ENCODE results near the gene MYO10.

The MYO10 gene

DNA sequence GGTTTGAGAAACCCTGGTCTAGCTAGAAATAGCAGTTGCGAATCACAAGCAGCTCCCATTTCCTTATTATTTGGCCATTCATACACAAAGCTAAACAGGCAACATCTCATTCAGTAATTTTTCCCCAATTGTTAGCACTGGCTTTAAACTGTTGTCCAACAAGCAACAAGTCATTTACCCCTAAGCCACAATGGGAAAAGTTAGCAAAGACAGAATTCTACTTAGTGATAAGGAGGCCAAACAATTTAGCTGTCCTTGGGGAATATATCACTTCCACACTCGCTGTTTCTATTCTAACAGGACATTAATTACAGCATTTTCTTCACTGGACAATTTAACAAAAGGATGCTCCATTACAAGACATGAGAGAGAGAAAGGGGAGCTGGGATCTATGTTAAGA, 2.8 kb downstream of the MYO10 start:
- H3K4me3 ChIP-seq (ENCODE audit: low read depth in 1 of 2, low read length in 1 of 2): no peak overlapping the region
- peaks cover 88% of the 10 kb centered on the region for H3K27me3 ChIP-seq
- H3K4me1 ChIP-seq (ENCODE audit: control insufficient read depth in 1 of 2, insufficient read depth in 1 of 2, low read depth in 1 of 2, low read length in 1 of 2): peaks cover 30 to 32% of the 10 kb centered on the region in 2 experiments
- H3K27ac ChIP-seq: no peak overlapping the region
- TF ChIP-seq, protein P1, sequence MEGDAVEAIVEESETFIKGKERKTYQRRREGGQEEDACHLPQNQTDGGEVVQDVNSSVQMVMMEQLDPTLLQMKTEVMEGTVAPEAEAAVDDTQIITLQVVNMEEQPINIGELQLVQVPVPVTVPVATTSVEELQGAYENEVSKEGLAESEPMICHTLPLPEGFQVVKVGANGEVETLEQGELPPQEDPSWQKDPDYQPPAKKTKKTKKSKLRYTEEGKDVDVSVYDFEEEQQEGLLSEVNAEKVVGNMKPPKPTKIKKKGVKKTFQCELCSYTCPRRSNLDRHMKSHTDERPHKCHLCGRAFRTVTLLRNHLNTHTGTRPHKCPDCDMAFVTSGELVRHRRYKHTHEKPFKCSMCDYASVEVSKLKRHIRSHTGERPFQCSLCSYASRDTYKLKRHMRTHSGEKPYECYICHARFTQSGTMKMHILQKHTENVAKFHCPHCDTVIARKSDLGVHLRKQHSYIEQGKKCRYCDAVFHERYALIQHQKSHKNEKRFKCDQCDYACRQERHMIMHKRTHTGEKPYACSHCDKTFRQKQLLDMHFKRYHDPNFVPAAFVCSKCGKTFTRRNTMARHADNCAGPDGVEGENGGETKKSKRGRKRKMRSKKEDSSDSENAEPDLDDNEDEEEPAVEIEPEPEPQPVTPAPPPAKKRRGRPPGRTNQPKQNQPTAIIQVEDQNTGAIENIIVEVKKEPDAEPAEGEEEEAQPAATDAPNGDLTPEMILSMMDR (IDR thresholded peaks at IDR 0.05): no peak
- H3K36me3 ChIP-seq: no peaks in the 10 kb centered on the region
- H3K9me3 ChIP-seq: no peaks in the 10 kb centered on the region

DNA sequence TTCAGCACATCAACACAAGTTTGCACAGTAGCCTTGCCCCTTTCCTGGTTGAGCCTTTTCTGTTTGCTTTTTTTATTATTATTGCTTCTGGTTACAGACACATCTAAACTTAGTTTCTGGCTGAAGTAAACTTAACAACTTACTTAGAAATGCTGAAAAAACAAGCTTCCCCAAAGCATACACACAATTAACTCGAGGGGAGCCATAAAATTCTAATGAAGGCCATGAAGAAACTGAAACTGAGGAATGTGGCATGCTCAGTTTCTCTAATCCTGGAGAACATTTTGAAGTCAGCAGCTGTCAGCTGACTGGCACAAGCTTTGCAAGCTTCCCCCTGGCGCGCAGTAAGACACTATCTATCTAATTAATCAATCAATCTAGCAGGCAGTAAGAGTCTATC, 3.7 kb downstream of the MYO10 start:
- no peak overlapping the region for H3K27ac ChIP-seq
- H3K27me3 ChIP-seq: peaks cover 79% of the 10 kb centered on the region
- H3K36me3 ChIP-seq: no peaks in the 10 kb centered on the region
- no peaks in the 10 kb centered on the region for H3K9me3 ChIP-seq
- H3K4me1 ChIP-seq (ENCODE audit: control insufficient read depth in 1 of 2, insufficient read depth in 1 of 2, low read depth in 1 of 2, low read length in 1 of 2): peaks cover 27 to 30% of the 10 kb centered on the region in 2 experiments
- no peak overlapping the region for H3K4me3 ChIP-seq (ENCODE audit: low read depth in 1 of 2, low read length in 1 of 2)
- TF ChIP-seq, protein P1 (IDR thresholded peaks at IDR 0.05): no peak

DNA sequence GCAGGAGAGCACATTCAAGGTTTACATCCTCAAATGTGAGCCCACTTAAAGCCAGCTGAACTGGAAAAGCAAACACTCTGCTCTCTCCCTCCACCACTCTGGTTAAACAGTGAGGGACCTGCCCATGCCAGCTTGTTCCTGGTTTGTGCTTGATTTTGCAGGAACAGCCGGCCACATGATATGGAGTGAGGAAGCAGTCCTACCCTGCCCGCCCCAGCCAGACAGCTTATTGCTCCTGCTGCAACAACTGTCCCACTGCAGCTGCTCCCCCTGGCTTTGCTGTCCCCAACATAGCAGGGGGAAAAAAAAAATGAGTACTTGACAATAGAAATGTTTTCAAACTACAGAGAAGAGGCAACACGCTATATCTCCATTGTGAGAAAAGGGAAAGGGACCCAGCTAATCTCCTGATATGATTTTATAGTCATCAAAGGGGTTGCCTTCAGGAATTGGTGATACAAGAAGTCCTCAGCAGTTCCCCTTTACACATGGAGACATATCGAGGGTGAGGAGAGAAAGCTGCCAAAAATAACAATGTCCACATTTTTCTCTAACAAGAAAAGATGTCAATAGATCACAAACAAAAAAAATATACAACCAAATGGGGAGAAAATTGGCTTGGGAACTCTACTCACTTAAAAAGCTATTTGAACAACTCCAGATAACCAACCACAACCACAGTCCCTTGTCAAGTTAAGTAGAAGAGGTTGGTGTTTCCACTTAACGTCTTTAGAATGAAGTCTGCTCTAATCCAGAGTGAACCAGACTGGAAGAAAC, 4.6 kb downstream of the MYO10 start:
- Histone ChIP-seq H3K4me1 (ENCODE audit: control insufficient read depth in 1 of 2, insufficient read depth in 1 of 2, low read depth in 1 of 2, low read length in 1 of 2) (peaks cover 18 to 26% of the 10 kb centered on the region in 2 experiments), H3K27me3 (peaks cover 70% of the 10 kb centered on the region), H3K4me3 (ENCODE audit: low read depth in 1 of 2, low read length in 1 of 2) (no peak overlapping the region), H3K36me3 (no peaks in the 10 kb centered on the region), H3K27ac (no peak overlapping the region), H3K9me3 (no peaks in the 10 kb centered on the region)
- TF ChIP-seq, protein P1 (IDR thresholded peaks at IDR 0.05): no peak

DNA sequence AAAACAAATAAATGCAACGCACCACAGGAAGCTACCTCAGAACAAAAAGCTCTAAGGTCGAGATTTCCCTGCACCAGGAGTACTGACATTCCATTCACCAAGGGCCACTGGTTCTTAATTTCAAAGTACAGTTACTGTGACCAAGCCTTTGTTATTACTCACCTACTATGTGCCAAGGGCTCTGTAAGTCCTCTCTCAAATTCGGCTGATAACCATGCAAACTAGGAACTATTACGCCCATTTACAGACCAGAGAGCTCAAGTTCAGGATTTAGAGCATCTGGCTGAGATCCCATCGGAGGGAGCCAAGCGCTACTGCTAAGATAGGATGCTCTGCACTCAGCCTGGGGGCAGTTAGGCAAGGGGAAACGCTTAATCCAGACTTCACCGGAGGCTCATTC, 5.6 kb downstream of the MYO10 start:
- Histone ChIP-seq H3K27me3 (peaks cover 60% of the 10 kb centered on the region), H3K4me1 (ENCODE audit: control insufficient read depth in 1 of 2, insufficient read depth in 1 of 2, low read depth in 1 of 2, low read length in 1 of 2) (peaks cover 16% of the 10 kb centered on the region in 2 experiments), H3K36me3 (no peaks in the 10 kb centered on the region), H3K9me3 (no peaks in the 10 kb centered on the region), H3K4me3 (ENCODE audit: low read depth in 1 of 2, low read length in 1 of 2) (no peak overlapping the region), H3K27ac (no peak overlapping the region)
- TF ChIP-seq, protein P1 (IDR thresholded peaks at IDR 0.05): no peak

DNA sequence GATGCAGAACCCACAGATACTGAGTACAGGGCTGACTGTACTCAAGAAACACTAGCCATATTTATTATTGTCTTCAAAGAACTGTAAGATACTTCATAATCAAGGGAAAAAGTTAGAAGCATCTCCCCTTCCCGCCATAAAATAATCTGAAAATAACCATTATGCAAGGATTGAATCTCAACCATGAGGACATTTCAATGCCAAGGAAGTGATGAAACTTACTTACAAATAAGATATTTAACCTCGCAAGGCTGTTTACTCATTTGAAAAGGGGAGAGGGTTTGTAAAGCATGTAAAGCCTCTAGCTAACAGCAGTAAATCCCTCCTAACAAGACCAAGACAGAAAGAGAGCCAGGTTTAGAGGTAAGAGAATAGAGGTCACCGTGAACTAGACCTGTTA, 6.3 kb downstream of the MYO10 start:
- TF ChIP-seq, protein P1 (IDR thresholded peaks at IDR 0.05): no peak
- no peaks in the 10 kb centered on the region for H3K36me3 ChIP-seq
- H3K4me1 ChIP-seq (ENCODE audit: control insufficient read depth in 1 of 2, insufficient read depth in 1 of 2, low read depth in 1 of 2, low read length in 1 of 2): peaks cover 9% of the 10 kb centered on the region in 2 experiments
- H3K27me3 ChIP-seq: peaks cover 53% of the 10 kb centered on the region
- H3K4me3 ChIP-seq (ENCODE audit: low read depth in 1 of 2, low read length in 1 of 2): no peak overlapping the region
- no peak overlapping the region for H3K27ac ChIP-seq
- no peaks in the 10 kb centered on the region for H3K9me3 ChIP-seq

Measured in neutrophil (primary cell).